Mucosa of descending colon (tissue), 3 donors: ENCODE data around the gene RELL2. TPM values are rescaled to one million over a fixed set of nuclear protein-coding genes. Genes with fewer than 3 reads are reported as not detected.

Source experiments
- ATAC-seq: fragments of 200-7000 bp; cut with Tn5 transposase; one replicate; pipeline ENCODE4 v1.9.1; 2020; ENCODE audit warnings: mild to moderate bottlenecking, moderate library complexity
- DNase-seq, 3 donors: peaks; one replicate each; pipeline ENCODE4 v3.0.0-alpha.2; 2020
- H3K36me3 ChIP-seq: fragments of 200-600 bp; one replicate; pipeline ENCODE4 v1.8.0; 2021; ENCODE audit warnings: low read depth, mild to moderate bottlenecking
- H3K4me1 ChIP-seq: fragments of 200-600 bp; one replicate; pipeline ENCODE4 v1.8.0; 2021; ENCODE audit warnings: low read depth, mild to moderate bottlenecking
- H3K4me3 ChIP-seq: fragments of 200-600 bp; one replicate; pipeline ENCODE4 v1.8.0; 2021; ENCODE audit warnings: mild to moderate bottlenecking
- H3K9me3 ChIP-seq: fragments of 200-600 bp; one replicate; pipeline ENCODE4 v1.8.0; 2021; ENCODE audit warnings: mild to moderate bottlenecking
- intact Hi-C, 2 donors: fragments of 100-400 bp; cut with DNase I in 1 of 2; cut with micrococcal nuclease in 1 of 2; formaldehyde crosslinking; loops; one replicate each; pipeline versions ENCODE4 v1.11.0 to v1.11.1; 2022; cut with DNase I, micrococcal nuclease
- total RNA-seq, 3 donors: library from RNA; stranded (reverse); fragmentation: NEBNext Ultra II Directional in 2 of 3; extraction: Animal tissue kit (Norgen Biotek cat#: 25700) in 2 of 3; gene quantifications; one replicate each; pipeline versions ENCODE4 v1.2.1 to v1.2.4, GENCODE V29; 2021 to 2023
- TF ChIP-seq, protein P1 (sequence below): fragments of 200-600 bp; IDR thresholded peaks from one replicate; pipeline ENCODE4 v1.8.0; 2022; ENCODE audit warnings: antibody characterized with exemption, mild to moderate bottlenecking
- donor health status: DM: no; HTN: no; CAD: no; lungs with moderate emphysema.
- donor health status: DM: no; HTN: no; CAD: no.
- donor health status: DM: no; HTN: yes; CAD: no.

Gene RELL2
- total RNA-seq, 3 donors from 2014 or later = 2.3 to 3.9 (median 3.3) TPM

DNA sequence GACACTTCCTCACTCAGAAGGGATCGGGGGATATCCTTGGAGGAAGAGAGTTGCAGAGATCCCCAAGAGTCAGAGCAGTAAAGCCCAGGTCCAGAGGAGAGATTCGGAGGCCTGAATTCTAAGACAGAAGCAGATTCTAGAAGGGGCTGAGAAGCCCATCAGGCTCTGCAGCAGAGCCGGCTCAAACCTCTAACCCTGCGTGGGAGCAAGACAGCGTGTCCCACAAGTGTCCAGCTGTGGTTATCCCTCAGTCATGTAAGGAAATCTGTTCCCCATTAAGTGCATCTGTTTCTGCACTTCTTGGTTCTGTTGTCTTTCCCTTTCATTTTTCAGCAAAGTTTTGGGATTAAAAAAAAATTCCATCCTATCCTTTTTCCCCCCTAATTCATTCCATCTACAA is 13.2 kb upstream of the RELL2 start:
- no peaks in the 10 kb centered on the region for H3K9me3 ChIP-seq
- no peak for DNase-seq
- no peaks in the 10 kb centered on the region for H3K4me1 ChIP-seq
- H3K4me3 ChIP-seq = no peak overlapping the region
- intact Hi-C loops = no loop called here
- no peaks in the 10 kb centered on the region for H3K36me3 ChIP-seq
- ATAC-seq = no peak
- TF ChIP-seq, protein P1, sequence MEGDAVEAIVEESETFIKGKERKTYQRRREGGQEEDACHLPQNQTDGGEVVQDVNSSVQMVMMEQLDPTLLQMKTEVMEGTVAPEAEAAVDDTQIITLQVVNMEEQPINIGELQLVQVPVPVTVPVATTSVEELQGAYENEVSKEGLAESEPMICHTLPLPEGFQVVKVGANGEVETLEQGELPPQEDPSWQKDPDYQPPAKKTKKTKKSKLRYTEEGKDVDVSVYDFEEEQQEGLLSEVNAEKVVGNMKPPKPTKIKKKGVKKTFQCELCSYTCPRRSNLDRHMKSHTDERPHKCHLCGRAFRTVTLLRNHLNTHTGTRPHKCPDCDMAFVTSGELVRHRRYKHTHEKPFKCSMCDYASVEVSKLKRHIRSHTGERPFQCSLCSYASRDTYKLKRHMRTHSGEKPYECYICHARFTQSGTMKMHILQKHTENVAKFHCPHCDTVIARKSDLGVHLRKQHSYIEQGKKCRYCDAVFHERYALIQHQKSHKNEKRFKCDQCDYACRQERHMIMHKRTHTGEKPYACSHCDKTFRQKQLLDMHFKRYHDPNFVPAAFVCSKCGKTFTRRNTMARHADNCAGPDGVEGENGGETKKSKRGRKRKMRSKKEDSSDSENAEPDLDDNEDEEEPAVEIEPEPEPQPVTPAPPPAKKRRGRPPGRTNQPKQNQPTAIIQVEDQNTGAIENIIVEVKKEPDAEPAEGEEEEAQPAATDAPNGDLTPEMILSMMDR = no peak

GRCh38 chr5:141628175-141628788 is 8.5 kb upstream of the RELL2 start:
- TF ChIP-seq, protein P1 = no peak
- Histone ChIP-seq H3K4me3 (no peak overlapping the region), H3K9me3 (no peaks in the 10 kb centered on the region), H3K4me1 (no peaks in the 10 kb centered on the region), H3K36me3 (no peaks in the 10 kb centered on the region)
- DNase-seq (no peak), ATAC-seq (no peak)
- intact Hi-C loops = no loop called here

DNA sequence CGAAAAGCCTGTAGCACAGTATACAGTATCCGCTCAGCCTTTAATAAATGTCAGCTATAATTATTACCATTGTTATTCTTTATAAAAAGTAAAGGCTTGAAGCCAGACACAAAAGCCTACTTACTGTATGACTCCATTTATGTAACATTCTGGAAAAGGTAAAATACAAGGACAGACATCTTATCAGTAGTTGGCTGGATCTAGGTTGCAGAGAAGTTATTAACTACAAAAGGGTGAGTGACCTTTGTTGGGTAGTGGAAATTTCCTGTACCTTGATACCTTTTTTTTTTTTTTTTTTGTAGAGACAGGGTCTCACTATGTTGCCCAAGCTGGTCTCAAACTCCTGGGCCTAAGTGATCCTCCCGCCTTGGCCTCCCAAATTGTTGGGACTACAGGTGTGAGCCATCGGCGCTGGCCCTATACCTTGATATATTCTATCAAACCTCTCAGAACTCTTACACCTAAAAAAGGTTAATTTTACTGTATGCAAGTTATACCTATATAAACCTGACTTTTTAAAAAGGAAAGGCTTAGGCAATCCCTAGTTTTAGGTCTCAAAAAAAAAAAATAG is 6.1 kb upstream of the RELL2 start:
- H3K4me1 ChIP-seq = peaks cover 8% of the 10 kb centered on the region
- H3K36me3 ChIP-seq = no peaks in the 10 kb centered on the region
- intact Hi-C loops = no loop called here
- H3K4me3 ChIP-seq = no peak overlapping the region
- ATAC-seq (no peak), DNase-seq (no peak)
- TF ChIP-seq, protein P1 = no peak
- no peaks in the 10 kb centered on the region for H3K9me3 ChIP-seq

- TF ChIP-seq, protein P1 = no peak
- Histone ChIP-seq H3K9me3 (no peaks in the 10 kb centered on the region), H3K4me3 (no peak overlapping the region), H3K36me3 (no peaks in the 10 kb centered on the region), H3K4me1 (peaks cover 17% of the 10 kb centered on the region)
- DNase-seq (no peak), ATAC-seq (no peak)
- intact Hi-C loops = no loop called here
These were observed 4.1 kb upstream of the RELL2 start for GRCh38 chr5:141632650-141633049.

- H3K4me1 ChIP-seq = peaks cover 20% of the 10 kb centered on the region
- intact Hi-C loops = no loop called here
- H3K4me3 ChIP-seq = no peak overlapping the region
- no peaks in the 10 kb centered on the region for H3K9me3 ChIP-seq
- no peaks in the 10 kb centered on the region for H3K36me3 ChIP-seq
- DNase-seq (no peak), ATAC-seq (no peak)
- TF ChIP-seq, protein P1 = no peak
These were observed 2.8 kb upstream of the RELL2 start for GRCh38 chr5:141633871-141634561.
